HG03097 (cell line): Measurements from ENCODE around the gene DPH2.

ENCODE experiments used
- ATAC-seq: cut with Tn5 transposase; IDR thresholded peaks from one replicate; pipeline ENCODE4 v1.9.1; 2021; ENCODE audit not compliant: unreplicated experiment, low FRiP score

The DPH2 gene

GRCh38 chr1:44021581-44022321 lies 51.9 kb downstream of the DPH2 start:
- no peak for ATAC-seq
